Suprapubic skin (tissue), 4 donors: ENCODE measurements around the gene TAF1B. TPM values are rescaled to one million over a fixed set of nuclear protein-coding genes. Genes with fewer than 3 reads are reported as not detected.
"Not testable (repeated sequence)": the region's sequence is repeated elsewhere in the genome, so short reads cannot be mapped to it uniquely, and the experiment has no call there.

Experiments
- DNase-seq, 2 donors: peaks; one replicate each; pipeline ENCODE4 v3.0.0-alpha.2; 2019; ENCODE audit warnings: low spot score in 2 of 2
- H3K27ac ChIP-seq: fragments of 200-600 bp; sonication (generic); one replicate; pipeline ENCODE4 v1.5.1; 2019
- H3K27me3 ChIP-seq: fragments of 200-600 bp; sonication (generic); one replicate; pipeline ENCODE4 v1.5.1; 2019
- H3K36me3 ChIP-seq: fragments of 200-600 bp; sonication (generic); one replicate; pipeline ENCODE4 v1.5.1; 2019
- H3K4me1 ChIP-seq: fragments of 200-600 bp; sonication (generic); one replicate; pipeline ENCODE4 v1.5.1; 2019
- H3K4me3 ChIP-seq: fragments of 200-600 bp; sonication (generic); one replicate; pipeline ENCODE4 v1.5.1; 2019; ENCODE audit warnings: mild to moderate bottlenecking
- H3K9me3 ChIP-seq: fragments of 200-600 bp; sonication (generic); one replicate; pipeline ENCODE4 v1.5.1; 2019
- EP300 ChIP-seq: sonication (generic); formaldehyde crosslinking; IDR thresholded peaks from one replicate; pipeline ENCODE4 v1.6.1; 2017; ENCODE audit warnings: antibody characterized with exemption
- POLR2A ChIP-seq, 2 donors: fragments of 450-650 bp; IDR thresholded peaks; one replicate each; pipeline ENCODE4 v1.6.1; 2017; ENCODE audit warnings: antibody characterized with exemption in 2 of 2, mild to moderate bottlenecking in 2 of 2, moderate library complexity in 2 of 2
- POLR2AphosphoS5 ChIP-seq, 3 donors: sonication (generic); formaldehyde crosslinking; IDR thresholded peaks; one replicate each; pipeline ENCODE4 v1.6.1; 2017; ENCODE audit warnings: antibody characterized with exemption in 3 of 3
- WGBS: methylation state at CpG from one replicate; pipeline ENCODE4 v1.1.5; 2018; 5-methylcytosine and 5-hydroxymethylcytosine counted together
- total RNA-seq, 4 donors: library from RNA; depleted of rRNA; stranded (reverse); fragments of >200 nt; gene quantifications; one replicate each; pipeline ENCODE4 v1.1.0, GENCODE V29; 2016
- TF ChIP-seq, protein P1 (sequence below), 2 donors: fragments of 200-600 bp in 1 of 2; fragments of 450-650 bp in 1 of 2; sonication (generic) in 1 of 2; IDR thresholded peaks; one replicate each; pipeline ENCODE4 v1.5.1; 2016 to 2019; ENCODE audit warnings: antibody characterized with exemption in 2 of 2, mild to moderate bottlenecking in 1 of 2, moderate library complexity in 1 of 2

TAF1B gene
- total RNA-seq, 4 donors from 2014 or later = 12.7 to 24.0 (median 18.0) TPM

DNA sequence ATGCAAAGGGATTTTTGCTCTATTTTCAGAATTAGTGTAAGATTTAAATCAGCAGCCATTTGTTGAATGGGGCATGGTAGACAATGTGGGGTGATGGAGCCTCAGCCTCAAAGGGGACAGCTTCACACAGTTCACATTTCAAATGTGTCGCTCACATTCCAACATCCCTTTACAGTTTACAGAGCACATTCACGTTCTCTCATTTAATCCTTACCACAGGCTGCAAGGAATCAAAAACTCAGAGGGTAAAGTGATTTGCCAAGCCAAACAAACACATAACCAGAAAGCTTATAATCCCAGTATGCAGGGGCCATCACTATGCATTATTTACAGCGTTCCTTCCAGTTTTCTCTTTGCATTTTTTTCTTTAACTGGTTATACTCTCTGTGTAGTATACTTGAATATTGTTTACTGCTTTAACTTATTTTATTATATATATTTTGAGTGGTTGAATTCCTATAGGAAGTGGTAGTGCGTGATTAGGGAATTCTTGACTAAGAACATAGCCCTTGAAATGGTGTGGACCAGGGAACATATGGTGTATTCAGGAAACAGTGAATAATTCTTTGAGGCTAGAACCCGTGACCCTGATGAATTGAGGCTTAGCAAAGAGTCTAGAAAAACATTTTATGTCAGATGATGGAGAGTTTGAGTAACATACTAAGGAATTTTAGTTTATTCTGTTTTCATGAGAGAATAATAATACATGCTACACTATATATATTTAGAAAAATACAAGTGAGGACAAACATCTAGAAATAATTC is 18.1 kb upstream of the TAF1B start:
- Histone ChIP-seq H3K9me3 (no peaks in the 10 kb centered on the region), H3K36me3 (no peaks in the 10 kb centered on the region), H3K4me3 (no peak overlapping the region), H3K27me3 (no peaks in the 10 kb centered on the region), H3K27ac (no peak overlapping the region), H3K4me1 (peaks cover 8% of the 10 kb centered on the region)
- no peak for TF ChIP-seq EP300
- TF ChIP-seq POLR2A (IDR thresholded peaks at IDR 0.05) = no peak
- TF ChIP-seq POLR2AphosphoS5 (IDR thresholded peaks at IDR 0.05) = no peak
- TF ChIP-seq, protein P1, sequence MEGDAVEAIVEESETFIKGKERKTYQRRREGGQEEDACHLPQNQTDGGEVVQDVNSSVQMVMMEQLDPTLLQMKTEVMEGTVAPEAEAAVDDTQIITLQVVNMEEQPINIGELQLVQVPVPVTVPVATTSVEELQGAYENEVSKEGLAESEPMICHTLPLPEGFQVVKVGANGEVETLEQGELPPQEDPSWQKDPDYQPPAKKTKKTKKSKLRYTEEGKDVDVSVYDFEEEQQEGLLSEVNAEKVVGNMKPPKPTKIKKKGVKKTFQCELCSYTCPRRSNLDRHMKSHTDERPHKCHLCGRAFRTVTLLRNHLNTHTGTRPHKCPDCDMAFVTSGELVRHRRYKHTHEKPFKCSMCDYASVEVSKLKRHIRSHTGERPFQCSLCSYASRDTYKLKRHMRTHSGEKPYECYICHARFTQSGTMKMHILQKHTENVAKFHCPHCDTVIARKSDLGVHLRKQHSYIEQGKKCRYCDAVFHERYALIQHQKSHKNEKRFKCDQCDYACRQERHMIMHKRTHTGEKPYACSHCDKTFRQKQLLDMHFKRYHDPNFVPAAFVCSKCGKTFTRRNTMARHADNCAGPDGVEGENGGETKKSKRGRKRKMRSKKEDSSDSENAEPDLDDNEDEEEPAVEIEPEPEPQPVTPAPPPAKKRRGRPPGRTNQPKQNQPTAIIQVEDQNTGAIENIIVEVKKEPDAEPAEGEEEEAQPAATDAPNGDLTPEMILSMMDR (IDR thresholded peaks at IDR 0.05) = no peak
- 85% methylated on average over 5 of the region's 5 CpGs for WGBS
- DNase-seq = no peak

- H3K4me1 ChIP-seq = peaks cover 8% of the 10 kb centered on the region
- 77% methylated on average over 4 of the region's 4 CpGs for whole genome bisulfite sequencing
- H3K4me3 ChIP-seq = no peak overlapping the region
- H3K9me3 ChIP-seq = no peaks in the 10 kb centered on the region
- no peak overlapping the region for H3K27ac ChIP-seq
- TF ChIP-seq EP300 (no peak), POLR2AphosphoS5 (IDR thresholded peaks at IDR 0.05) (no peak), POLR2A (IDR thresholded peaks at IDR 0.05) (no peak)
- TF ChIP-seq, protein P1 (IDR thresholded peaks at IDR 0.05) = no peak
- H3K36me3 ChIP-seq = no peaks in the 10 kb centered on the region
- H3K27me3 ChIP-seq = no peaks in the 10 kb centered on the region
- no peak for DNase-seq
Observed at GRCh38 chr2:9826208-9826607, 17.1 kb upstream of the TAF1B start.

- H3K4me1 ChIP-seq = peaks cover 16% of the 10 kb centered on the region
- WGBS = 37% methylated on average over 4 of the region's 5 CpGs
- peak overlapping the region; percentile 85 for H3K27ac ChIP-seq
- no peak for TF ChIP-seq POLR2AphosphoS5 (IDR thresholded peaks at IDR 0.05)
- TF ChIP-seq EP300 = no peak
- no peak for TF ChIP-seq POLR2A (IDR thresholded peaks at IDR 0.05)
- TF ChIP-seq, protein P1 (IDR thresholded peaks at IDR 0.05) = no peak
- H3K27me3 ChIP-seq = no peaks in the 10 kb centered on the region
- no peak overlapping the region for H3K4me3 ChIP-seq
- no peaks in the 10 kb centered on the region for H3K36me3 ChIP-seq
- no peaks in the 10 kb centered on the region for H3K9me3 ChIP-seq
- no peak for DNase-seq
Observed at GRCh38 chr2:9830685-9831410, 12.4 kb upstream of the TAF1B start.

DNA sequence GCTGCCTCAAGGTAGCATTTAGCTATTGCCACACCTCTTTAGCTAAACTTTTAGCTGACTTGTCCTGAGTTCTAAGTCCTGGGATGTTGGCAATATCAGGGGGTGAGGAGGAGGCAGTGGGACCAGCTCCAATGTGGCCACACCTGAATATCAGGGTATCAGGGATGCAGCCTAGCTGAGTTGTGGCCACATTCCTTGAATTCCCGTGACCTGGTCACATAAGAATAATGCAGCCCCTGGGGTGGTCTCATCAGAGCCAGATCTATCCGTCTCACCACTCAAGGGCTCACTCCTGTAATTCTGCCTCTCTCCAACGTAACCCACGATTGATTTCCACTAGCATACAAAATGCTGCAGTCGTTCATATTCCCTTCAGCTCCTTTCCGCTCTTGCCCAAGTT is 11.6 kb upstream of the TAF1B start:
- H3K4me1 ChIP-seq = peaks cover 16% of the 10 kb centered on the region
- 87% methylated on average over 6 of the region's 6 CpGs for WGBS
- H3K27ac ChIP-seq = peak overlapping the region; percentile 85
- no peaks in the 10 kb centered on the region for H3K27me3 ChIP-seq
- H3K9me3 ChIP-seq = no peaks in the 10 kb centered on the region
- H3K4me3 ChIP-seq = no peak overlapping the region
- TF ChIP-seq POLR2AphosphoS5 (IDR thresholded peaks at IDR 0.05) (no peak), POLR2A (IDR thresholded peaks at IDR 0.05) (no peak), EP300 (no peak)
- TF ChIP-seq, protein P1 (IDR thresholded peaks at IDR 0.05) = no peak
- no peaks in the 10 kb centered on the region for H3K36me3 ChIP-seq
- no peak for DNase-seq

- H3K27ac ChIP-seq = no peak overlapping the region
- TF ChIP-seq, protein P1 (IDR thresholded peaks at IDR 0.05) = no peak
- no peak for TF ChIP-seq EP300
- no peak for TF ChIP-seq POLR2AphosphoS5 (IDR thresholded peaks at IDR 0.05)
- TF ChIP-seq POLR2A (IDR thresholded peaks at IDR 0.05) = no peak
- WGBS = 78% methylated on average over 1 of the region's 1 CpG
- H3K4me3 ChIP-seq = no peak overlapping the region
- H3K9me3 ChIP-seq = no peaks in the 10 kb centered on the region
- H3K27me3 ChIP-seq = no peaks in the 10 kb centered on the region
- DNase-seq = no peak
- H3K4me1 ChIP-seq = peaks cover 19% of the 10 kb centered on the region
- H3K36me3 ChIP-seq = no peaks in the 10 kb centered on the region
Observed at GRCh38 chr2:9832586-9832985, 10.7 kb upstream of the TAF1B start.

GRCh38 chr2:9835068-9835467 is 8.2 kb upstream of the TAF1B start:
- H3K27me3 ChIP-seq, DNase-seq, H3K9me3 ChIP-seq, H3K27ac ChIP-seq, H3K4me3 ChIP-seq, H3K36me3 ChIP-seq: not testable (repeated sequence)
- peaks cover 16% of the 10 kb centered on the region for H3K4me1 ChIP-seq
- 90% methylated on average over 1 of the region's 1 CpG for WGBS
